GM06990 (cell line): Measurements from ENCODE around the gene METRN.

Experiments used
- DNase-seq: peaks from one replicate; pipeline ENCODE4 v3.0.0-alpha.2; 2011; ENCODE audit not compliant: insufficient read length; ENCODE audit errors: extremely low read depth
- H3K27me3 ChIP-seq: replicated peaks from 2 replicates; pipeline ENCODE4 v1.6.0; 2011; ENCODE audit warnings: low read length; ENCODE audit not compliant: control insufficient read depth, insufficient read depth
- H3K36me3 ChIP-seq: 2 replicates; pipeline ENCODE4 v1.5.1; 2011; ENCODE audit warnings: low read length; ENCODE audit not compliant: control insufficient read depth, insufficient read depth
- H3K4me3 ChIP-seq: replicated peaks from 2 replicates; pipeline ENCODE4 v1.5.1; 2011; ENCODE audit warnings: low read depth, mild to moderate bottlenecking, control low read depth, low read length
- TF ChIP-seq, protein P1 (sequence below): IDR thresholded peaks from 2 replicates; pipeline ENCODE4 v1.5.1; 2011; ENCODE audit warnings: low read length, control low read depth, mild to moderate bottlenecking, inconsistent platforms; ENCODE audit not compliant: insufficient read depth, poor library complexity, severe bottlenecking

The METRN gene

DNA sequence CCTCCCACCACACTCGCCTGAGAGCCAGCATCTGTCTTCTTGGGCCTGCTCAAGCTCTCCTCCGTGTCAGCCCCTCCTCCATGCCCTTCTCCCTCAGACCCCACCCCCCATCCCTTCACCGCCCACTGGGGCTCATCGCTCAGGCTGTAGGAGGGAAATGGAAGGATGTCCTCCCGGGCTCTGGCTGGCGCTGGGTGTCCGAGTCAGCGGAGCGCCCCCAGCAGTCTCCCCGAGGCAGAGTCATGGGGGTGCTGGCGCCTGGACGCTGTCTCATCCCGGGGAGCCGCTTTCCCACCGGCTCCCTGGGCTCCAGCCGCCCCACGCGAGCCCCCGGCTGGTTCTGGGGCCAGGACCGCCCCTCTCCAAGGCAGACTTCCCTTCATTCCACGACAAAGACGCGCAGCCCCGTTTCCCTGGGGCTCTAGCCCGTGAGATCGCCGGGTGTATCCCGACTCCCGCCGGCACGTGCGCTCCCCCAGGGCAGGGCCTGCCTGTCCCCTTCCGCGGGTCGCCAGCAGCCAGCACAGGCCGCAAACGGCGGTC is 5.6 kb downstream of the METRN start:
- Histone ChIP-seq H3K4me3 (peak overlapping the region; percentile 89), H3K27me3 (no peaks in the 10 kb centered on the region), H3K36me3 (peaks cover 2% of the 10 kb centered on the region; the same call in 1 of the 2 replicates)
- peak; percentile 76 for DNase-seq
- TF ChIP-seq, protein P1, sequence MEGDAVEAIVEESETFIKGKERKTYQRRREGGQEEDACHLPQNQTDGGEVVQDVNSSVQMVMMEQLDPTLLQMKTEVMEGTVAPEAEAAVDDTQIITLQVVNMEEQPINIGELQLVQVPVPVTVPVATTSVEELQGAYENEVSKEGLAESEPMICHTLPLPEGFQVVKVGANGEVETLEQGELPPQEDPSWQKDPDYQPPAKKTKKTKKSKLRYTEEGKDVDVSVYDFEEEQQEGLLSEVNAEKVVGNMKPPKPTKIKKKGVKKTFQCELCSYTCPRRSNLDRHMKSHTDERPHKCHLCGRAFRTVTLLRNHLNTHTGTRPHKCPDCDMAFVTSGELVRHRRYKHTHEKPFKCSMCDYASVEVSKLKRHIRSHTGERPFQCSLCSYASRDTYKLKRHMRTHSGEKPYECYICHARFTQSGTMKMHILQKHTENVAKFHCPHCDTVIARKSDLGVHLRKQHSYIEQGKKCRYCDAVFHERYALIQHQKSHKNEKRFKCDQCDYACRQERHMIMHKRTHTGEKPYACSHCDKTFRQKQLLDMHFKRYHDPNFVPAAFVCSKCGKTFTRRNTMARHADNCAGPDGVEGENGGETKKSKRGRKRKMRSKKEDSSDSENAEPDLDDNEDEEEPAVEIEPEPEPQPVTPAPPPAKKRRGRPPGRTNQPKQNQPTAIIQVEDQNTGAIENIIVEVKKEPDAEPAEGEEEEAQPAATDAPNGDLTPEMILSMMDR: peak; percentile 47

DNA sequence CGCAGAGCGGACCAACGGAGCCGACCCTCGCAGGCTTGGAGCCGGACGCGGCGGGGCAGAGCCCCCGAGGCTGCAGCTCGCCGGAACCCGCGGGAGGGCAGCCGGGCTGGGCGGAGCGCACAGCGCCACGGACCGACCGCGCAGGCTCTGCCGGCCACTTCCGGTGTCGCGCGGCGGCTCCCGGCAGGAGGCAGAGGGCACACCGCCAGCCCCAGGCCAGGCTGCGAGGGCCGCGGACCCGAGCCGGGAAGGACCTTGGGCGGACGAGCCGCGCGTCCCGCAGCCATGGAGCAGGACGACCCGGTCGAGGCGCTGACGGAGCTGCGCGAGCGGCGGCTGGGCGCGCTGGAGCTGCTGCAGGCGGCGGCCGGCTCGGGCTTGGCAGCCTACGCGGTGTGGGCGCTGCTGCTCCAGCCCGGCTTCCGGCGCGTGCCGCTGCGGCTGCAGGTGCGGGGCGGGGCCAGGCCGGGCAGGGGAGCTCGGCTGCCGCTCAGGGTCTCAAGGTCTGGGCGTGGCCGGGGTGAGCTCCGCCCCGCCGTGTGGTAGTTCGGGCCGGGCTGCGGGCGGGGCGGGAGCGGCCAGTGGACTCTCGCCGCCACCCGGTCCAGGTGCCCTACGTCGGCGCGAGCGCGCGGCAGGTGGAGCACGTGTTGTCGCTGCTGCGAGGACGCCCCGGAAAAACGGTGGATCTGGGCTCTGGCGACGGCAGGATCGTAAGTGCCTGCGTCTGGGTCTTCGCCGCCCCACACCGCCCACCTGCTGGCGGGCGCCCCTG is 6.3 kb downstream of the METRN start, which contains the start of gene ANTKMT:
TSS of gene ANTKMT (plus strand) at position 157 of the 775 bp plus-strand sequence. CDS start at position 286, 129 bp downstream.
- peak; percentile 94 for DNase-seq
- TF ChIP-seq, protein P1: no peak
- H3K4me3 ChIP-seq: peak within 1 kb of the TSS; percentile 89
- no peaks in the 10 kb centered on the region for H3K27me3 ChIP-seq
- H3K36me3 ChIP-seq: peaks cover 2% of the 10 kb centered on the region; the same call in 1 of the 2 replicates

DNA sequence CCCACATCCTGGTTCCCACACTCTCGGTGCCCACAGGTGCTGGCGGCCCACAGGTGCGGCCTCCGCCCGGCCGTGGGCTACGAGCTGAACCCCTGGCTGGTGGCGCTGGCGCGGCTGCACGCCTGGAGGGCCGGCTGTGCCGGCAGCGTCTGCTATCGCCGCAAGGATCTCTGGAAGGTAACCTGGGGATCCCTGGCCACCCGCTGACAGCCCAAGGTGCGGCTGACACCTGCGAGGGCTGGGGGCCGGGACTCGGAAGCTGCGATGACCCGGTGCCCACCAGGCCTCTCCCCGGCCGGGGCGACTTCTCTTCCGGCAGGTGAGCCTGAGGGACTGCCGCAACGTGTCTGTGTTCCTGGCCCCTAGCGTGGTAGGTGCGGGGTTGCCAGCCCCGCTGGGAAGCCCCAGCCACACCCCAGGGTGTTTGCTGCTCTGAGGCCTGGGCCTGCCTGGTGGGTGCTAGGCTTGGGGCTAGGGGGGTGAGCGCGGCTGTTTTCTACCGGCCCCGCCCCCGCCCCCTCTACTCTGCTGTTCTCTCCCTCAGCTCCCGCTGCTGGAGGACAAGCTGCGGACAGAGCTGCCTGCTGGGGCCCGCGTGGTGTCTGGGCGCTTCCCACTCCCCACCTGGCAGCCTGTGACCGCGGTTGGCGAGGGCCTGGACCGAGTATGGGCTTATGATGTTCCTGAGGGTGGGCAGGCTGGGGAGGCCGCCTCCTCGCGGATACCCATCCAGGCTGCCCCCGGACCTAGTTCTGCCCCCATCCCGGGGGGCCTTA is 7.0 kb downstream of the METRN start:
- H3K4me3 ChIP-seq: peak overlapping the region; percentile 57
- H3K27me3 ChIP-seq: no peaks in the 10 kb centered on the region
- peaks cover 2% of the 10 kb centered on the region; the same call in 1 of the 2 replicates for H3K36me3 ChIP-seq
- TF ChIP-seq, protein P1: no peak
- DNase-seq: no peak

DNA sequence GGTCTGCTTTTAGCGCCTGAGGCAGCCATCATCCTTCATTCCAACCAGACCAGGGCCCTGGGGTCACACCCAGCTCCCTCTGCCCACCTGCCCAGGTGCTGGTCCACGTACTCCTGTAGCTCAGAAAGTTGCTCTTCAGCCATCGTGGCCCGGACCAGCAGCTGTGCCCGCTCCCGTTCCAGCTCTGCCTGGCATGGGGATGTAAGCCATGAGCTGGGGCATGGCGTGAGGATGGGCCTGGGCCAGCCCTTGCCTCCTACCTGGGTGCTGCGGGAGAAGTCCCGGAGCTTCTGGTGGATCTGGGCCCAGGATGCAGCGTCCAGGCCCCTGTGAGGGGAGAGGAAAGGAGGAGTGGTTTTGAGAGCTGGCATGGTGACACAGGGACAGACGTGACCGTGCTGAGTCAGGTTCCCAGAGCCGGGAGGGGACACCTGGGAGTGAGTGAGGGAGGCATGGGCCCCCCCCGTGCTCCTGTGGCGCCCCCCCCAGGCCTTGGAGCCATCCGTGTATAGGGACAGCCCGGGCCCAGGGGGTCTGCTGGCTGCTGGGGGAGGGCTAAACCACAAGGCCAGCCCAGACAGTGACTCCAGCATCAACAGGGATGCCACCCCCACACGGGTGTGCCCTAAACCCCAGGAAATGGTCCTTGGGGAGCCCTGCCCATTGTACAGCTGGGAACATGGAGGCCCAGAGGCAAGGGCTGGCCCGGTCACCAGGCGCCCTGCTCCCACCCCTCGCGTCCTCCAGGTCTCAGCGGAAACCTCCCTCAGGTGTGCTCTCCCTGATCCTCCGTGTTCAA is 8.1 kb downstream of the METRN start:
- H3K27me3 ChIP-seq: no peaks in the 10 kb centered on the region
- TF ChIP-seq, protein P1: no peak
- peaks cover 2% of the 10 kb centered on the region; the same call in 1 of the 2 replicates for H3K36me3 ChIP-seq
- H3K4me3 ChIP-seq: no peak overlapping the region
- no peak for DNase-seq

DNA sequence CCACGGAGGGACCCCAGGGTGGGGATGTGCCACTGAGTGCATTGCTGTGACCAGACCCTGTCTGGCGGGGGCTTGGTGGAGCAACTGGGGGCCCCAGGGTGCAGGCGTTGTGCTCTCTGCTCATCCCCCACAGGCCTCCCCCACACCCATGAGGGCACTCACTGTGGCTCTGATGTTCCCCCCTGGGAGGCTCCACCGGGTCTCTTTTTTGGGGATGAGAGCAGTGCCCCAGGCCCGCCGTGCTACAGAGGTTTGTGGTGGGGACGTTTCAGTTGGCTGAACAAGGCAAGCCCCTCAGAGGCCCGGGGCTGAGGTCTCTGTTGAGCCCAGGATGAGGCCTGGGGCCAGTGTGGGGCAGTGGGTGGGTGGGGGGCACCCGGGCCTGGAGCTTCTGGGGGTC is 8.8 kb downstream of the METRN start:
- Histone ChIP-seq H3K4me3 (no peak overlapping the region), H3K36me3 (peaks cover 2% of the 10 kb centered on the region; the same call in 1 of the 2 replicates), H3K27me3 (no peaks in the 10 kb centered on the region)
- DNase-seq: no peak
- TF ChIP-seq, protein P1: no peak
